ENCODE measurements around the gene PCDHGB4.
A peak's percentile ranks its signal among the peaks of the same experiment; 100 is the strongest.

The PCDHGB4 gene

DNA sequence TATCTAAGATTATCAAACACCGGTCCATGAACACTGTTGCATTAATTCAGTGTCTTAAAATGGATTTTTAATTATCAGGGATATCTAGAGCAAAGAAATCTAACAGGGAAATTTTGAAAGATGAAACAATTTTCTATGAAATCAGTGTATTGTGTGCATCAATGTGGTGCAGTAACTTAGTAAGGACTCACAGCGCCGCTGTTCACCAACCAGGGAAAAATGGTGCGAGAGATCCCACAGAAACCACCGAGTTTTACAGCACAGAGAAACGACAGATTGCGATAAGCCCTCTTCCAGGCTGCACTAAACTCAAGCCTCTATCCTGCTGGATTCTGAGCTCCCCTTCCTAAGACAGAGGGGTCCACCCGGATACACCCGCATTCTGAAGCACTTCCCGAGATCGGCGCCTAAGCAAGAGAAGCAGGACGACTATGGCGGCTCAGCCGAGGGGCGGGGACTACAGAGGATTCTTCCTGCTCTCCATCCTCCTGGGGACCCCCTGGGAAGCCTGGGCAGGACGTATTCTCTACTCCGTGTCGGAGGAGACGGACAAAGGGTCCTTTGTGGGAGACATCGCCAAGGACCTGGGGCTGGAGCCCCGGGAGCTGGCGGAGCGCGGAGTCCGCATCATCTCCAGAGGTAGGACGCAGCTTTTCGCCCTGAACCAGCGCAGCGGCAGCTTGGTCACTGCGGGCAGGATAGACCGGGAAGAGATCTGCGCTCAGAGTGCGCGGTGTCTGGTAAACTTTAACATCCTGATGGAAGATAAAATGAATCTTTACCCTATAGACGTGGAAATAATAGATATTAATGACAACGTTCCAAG, 4.8 kb upstream of the PCDHGB4 start, which contains the start of gene PCDHGA7:
PCDHGA7 (plus strand) TSS at position 274 of the 826 bp plus-strand sequence; CDS start at position 432, 158 bp downstream.
- TF ChIP-seq, protein P1, sequence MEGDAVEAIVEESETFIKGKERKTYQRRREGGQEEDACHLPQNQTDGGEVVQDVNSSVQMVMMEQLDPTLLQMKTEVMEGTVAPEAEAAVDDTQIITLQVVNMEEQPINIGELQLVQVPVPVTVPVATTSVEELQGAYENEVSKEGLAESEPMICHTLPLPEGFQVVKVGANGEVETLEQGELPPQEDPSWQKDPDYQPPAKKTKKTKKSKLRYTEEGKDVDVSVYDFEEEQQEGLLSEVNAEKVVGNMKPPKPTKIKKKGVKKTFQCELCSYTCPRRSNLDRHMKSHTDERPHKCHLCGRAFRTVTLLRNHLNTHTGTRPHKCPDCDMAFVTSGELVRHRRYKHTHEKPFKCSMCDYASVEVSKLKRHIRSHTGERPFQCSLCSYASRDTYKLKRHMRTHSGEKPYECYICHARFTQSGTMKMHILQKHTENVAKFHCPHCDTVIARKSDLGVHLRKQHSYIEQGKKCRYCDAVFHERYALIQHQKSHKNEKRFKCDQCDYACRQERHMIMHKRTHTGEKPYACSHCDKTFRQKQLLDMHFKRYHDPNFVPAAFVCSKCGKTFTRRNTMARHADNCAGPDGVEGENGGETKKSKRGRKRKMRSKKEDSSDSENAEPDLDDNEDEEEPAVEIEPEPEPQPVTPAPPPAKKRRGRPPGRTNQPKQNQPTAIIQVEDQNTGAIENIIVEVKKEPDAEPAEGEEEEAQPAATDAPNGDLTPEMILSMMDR (IDR thresholded peaks at IDR 0.05; ENCODE audit: low read depth, low read length): peak; percentile 61
- DNase-seq (ENCODE audit: low read depth in 2 of 2): peak; percentile 48 to 64

DNA sequence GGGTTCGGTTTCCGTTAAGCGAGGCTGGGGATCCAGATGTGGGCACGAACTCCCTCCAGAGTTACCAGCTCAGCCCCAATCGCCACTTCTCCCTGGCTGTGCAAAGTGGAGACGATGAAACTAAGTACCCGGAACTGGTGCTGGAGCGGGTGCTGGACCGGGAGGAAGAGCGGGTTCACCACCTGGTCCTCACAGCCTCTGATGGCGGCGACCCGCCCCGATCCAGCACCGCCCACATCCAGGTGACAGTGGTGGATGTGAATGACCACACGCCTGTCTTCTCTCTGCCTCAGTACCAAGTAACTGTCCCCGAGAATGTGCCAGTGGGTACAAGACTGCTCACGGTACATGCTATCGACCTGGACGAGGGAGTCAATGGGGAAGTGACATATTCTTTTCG, 4.2 kb upstream of the PCDHGB4 start:
- H3K4me3 ChIP-seq (replicated peaks in 1 of 2; ENCODE audit: low read depth in 2 of 2, low read length in 2 of 2): peak overlapping the region; percentile 47 to 62
- DNase-seq (ENCODE audit: low read depth in 2 of 2): no peak
- TF ChIP-seq, protein P1 (IDR thresholded peaks at IDR 0.05; ENCODE audit: low read depth, low read length): no peak

More for the DNA sequence above, 4.8 kb upstream of the PCDHGB4 start, which contains the start of gene PCDHGA7:
- peak within 1 kb of the TSS; percentile 47 to 62 for H3K4me3 ChIP-seq (replicated peaks in 1 of 2; ENCODE audit: low read depth in 2 of 2, low read length in 2 of 2)

DNA sequence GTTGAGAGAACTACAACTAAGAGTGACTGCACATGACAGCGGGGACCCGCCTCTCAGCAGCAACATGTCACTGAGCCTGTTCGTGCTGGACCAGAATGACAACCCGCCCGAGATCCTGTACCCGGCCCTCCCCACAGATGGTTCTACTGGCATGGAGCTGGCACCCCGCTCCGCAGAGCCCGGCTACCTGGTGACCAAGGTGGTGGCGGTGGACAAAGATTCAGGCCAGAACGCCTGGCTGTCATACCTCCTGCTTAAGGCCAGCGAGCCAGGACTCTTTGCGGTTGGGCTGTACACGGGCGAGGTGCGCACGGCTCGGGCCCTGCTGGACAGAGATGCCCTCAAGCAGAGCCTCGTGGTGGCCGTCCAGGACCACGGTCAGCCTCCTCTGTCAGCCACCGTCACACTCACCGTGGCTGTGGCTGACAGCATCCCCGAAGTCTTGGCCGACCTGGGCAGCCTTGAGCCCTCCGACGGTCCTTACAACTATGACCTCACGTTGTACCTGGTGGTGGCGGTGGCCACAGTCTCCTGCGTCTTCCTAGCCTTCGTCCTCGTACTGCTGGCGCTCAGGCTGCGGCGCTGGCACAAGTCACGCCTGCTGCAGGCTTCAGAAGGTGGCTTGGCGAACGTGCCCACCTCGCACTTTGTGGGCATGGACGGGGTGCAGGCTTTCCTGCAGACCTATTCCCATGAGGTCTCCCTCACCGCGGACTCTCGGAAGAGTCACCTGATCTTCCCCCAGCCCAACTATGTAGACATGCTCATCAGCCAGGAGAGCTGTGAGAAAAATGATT, 2.8 kb upstream of the PCDHGB4 start:
- no peak for DNase-seq (ENCODE audit: low read depth in 2 of 2)
- TF ChIP-seq, protein P1 (IDR thresholded peaks at IDR 0.05; ENCODE audit: low read depth, low read length): no peak
- no peak overlapping the region for H3K4me3 ChIP-seq (replicated peaks in 1 of 2; ENCODE audit: low read depth in 2 of 2, low read length in 2 of 2)

DNA sequence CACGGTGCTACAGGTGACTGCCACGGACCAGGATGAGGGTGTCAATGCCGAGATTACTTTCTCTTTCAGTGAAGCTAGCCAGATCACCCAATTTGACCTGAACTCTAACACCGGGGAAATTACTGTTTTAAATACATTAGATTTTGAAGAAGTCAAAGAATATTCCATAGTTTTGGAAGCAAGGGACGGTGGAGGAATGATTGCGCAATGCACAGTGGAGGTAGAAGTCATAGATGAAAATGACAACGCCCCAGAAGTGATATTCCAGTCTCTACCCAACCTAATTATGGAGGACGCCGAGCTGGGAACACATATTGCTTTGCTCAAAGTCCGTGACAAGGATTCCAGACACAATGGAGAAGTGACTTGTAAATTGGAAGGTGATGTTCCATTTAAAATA, 1.2 kb downstream of the PCDHGB4 start:
- H3K4me3 ChIP-seq (replicated peaks in 1 of 2; ENCODE audit: low read depth in 2 of 2, low read length in 2 of 2): no peak overlapping the region
- no peak for DNase-seq (ENCODE audit: low read depth in 2 of 2)
- TF ChIP-seq, protein P1 (IDR thresholded peaks at IDR 0.05; ENCODE audit: low read depth, low read length): no peak

DNA sequence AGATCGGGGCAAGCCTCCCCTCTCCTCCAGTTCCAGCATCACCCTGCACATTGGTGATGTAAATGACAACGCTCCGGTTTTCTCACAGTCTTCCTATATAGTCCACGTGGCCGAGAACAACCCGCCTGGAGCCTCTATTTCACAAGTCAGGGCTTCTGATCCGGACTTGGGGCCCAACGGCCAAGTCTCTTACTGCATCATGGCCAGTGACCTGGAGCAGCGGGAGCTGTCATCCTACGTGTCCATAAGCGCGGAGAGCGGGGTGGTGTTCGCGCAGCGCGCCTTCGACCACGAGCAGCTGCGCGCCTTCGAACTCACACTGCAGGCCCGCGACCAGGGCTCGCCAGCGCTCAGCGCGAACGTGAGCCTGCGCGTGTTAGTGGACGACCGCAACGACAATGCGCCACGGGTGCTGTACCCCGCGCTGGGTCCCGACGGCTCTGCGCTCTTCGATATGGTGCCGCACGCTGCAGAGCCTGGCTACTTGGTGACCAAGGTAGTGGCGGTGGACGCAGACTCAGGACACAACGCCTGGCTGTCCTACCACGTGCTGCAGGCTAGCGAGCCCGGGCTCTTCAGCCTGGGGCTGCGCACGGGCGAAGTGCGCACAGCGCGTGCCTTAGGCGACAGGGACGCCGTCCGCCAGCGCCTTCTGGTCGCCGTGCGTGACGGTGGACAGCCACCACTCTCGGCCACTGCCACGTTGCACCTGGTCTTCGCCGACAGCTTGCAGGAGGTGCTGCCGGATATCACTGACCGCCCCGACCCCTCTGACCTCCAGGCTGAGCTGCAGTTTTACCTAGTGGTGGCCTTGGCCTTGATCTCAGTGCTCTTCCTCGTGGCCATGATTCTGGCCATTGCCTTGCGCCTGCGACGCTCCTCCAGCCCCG, 1.9 kb downstream of the PCDHGB4 start:
- no peak overlapping the region for H3K4me3 ChIP-seq (replicated peaks in 1 of 2; ENCODE audit: low read depth in 2 of 2, low read length in 2 of 2)
- TF ChIP-seq, protein P1 (IDR thresholded peaks at IDR 0.05; ENCODE audit: low read depth, low read length): no peak
- no peak for DNase-seq (ENCODE audit: low read depth in 2 of 2)
